GM23338 (cell line): ENCODE measurements around the gene TTLL9.

Source experiments
- EZH2 ChIP-seq: fragments of 200-600 bp; sonication (generic); IDR thresholded peaks from one replicate; pipeline ENCODE4 v1.8.0; 2017; ENCODE audit warnings: antibody characterized with exemption, mild to moderate bottlenecking, low read depth; ENCODE audit not compliant: unreplicated experiment
- EZH2phosphoT487 ChIP-seq: fragments of 200-600 bp; sonication (generic); IDR thresholded peaks from one replicate; pipeline ENCODE4 v1.8.1; 2018; ENCODE audit warnings: antibody characterized with exemption; ENCODE audit not compliant: unreplicated experiment
- POLR2AphosphoS5 ChIP-seq: IDR thresholded peaks from 2 replicates; pipeline ENCODE4 v1.6.1; 2016; ENCODE audit warnings: antibody characterized with exemption, low read depth
- TF ChIP-seq, protein P1 (sequence below), 2 experiments: fragments of 200-600 bp in 1 of 2; sonication (generic) in 1 of 2; conservative IDR thresholded peaks; 2 replicates each; pipeline versions ENCODE4 v1.5.1 to v1.6.1; 2016 to 2017; ENCODE audit warnings: antibody characterized with exemption in 2 of 2, low read depth in 2 of 2, mild to moderate bottlenecking in 2 of 2, moderate library complexity in 1 of 2
- TF ChIP-seq, protein P2 (sequence below): IDR thresholded peaks from one replicate; pipeline ENCODE4 v1.6.1; 2018; ENCODE audit warnings: antibody characterized with exemption; ENCODE audit not compliant: unreplicated experiment
- TF ChIP-seq, protein P3 (sequence below): fragments of 250-450 bp; sonication (Bioruptor Pico); IDR thresholded peaks from 2 replicates; pipeline ENCODE4 v1.5.0; 2020; ENCODE audit warnings: mild to moderate bottlenecking, moderate library complexity

DNA sequence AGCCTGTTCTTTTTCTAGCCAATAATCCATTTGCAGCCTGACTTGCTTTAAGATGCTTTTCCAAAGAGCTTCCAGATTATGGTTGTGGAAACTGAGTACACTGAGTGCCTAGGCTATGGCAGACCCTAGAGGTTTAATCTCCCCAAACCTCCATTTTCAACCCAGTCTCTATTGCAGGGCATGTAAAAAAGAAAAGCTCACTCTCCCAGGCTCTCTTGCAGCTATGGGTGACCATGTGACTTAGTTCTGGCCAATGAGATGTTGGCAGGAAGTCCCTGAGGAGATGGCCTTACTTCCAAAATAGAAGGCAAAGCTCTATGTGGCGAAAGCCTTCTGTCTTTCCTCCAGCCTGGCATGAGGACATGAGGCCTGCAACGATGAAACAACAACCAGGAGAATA, 77.6 kb downstream of the TTLL9 start:
- TF ChIP-seq, protein P1, sequence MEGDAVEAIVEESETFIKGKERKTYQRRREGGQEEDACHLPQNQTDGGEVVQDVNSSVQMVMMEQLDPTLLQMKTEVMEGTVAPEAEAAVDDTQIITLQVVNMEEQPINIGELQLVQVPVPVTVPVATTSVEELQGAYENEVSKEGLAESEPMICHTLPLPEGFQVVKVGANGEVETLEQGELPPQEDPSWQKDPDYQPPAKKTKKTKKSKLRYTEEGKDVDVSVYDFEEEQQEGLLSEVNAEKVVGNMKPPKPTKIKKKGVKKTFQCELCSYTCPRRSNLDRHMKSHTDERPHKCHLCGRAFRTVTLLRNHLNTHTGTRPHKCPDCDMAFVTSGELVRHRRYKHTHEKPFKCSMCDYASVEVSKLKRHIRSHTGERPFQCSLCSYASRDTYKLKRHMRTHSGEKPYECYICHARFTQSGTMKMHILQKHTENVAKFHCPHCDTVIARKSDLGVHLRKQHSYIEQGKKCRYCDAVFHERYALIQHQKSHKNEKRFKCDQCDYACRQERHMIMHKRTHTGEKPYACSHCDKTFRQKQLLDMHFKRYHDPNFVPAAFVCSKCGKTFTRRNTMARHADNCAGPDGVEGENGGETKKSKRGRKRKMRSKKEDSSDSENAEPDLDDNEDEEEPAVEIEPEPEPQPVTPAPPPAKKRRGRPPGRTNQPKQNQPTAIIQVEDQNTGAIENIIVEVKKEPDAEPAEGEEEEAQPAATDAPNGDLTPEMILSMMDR (conservative IDR thresholded peaks at IDR 0.05; ENCODE audit: low read depth in 2 of 2) = no peak
- TF ChIP-seq, protein P2, sequence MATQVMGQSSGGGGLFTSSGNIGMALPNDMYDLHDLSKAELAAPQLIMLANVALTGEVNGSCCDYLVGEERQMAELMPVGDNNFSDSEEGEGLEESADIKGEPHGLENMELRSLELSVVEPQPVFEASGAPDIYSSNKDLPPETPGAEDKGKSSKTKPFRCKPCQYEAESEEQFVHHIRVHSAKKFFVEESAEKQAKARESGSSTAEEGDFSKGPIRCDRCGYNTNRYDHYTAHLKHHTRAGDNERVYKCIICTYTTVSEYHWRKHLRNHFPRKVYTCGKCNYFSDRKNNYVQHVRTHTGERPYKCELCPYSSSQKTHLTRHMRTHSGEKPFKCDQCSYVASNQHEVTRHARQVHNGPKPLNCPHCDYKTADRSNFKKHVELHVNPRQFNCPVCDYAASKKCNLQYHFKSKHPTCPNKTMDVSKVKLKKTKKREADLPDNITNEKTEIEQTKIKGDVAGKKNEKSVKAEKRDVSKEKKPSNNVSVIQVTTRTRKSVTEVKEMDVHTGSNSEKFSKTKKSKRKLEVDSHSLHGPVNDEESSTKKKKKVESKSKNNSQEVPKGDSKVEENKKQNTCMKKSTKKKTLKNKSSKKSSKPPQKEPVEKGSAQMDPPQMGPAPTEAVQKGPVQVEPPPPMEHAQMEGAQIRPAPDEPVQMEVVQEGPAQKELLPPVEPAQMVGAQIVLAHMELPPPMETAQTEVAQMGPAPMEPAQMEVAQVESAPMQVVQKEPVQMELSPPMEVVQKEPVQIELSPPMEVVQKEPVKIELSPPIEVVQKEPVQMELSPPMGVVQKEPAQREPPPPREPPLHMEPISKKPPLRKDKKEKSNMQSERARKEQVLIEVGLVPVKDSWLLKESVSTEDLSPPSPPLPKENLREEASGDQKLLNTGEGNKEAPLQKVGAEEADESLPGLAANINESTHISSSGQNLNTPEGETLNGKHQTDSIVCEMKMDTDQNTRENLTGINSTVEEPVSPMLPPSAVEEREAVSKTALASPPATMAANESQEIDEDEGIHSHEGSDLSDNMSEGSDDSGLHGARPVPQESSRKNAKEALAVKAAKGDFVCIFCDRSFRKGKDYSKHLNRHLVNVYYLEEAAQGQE = no peak
- TF ChIP-seq EZH2 (no peak), POLR2AphosphoS5 (no peak), EZH2phosphoT487 (no peak)
- TF ChIP-seq, protein P3, sequence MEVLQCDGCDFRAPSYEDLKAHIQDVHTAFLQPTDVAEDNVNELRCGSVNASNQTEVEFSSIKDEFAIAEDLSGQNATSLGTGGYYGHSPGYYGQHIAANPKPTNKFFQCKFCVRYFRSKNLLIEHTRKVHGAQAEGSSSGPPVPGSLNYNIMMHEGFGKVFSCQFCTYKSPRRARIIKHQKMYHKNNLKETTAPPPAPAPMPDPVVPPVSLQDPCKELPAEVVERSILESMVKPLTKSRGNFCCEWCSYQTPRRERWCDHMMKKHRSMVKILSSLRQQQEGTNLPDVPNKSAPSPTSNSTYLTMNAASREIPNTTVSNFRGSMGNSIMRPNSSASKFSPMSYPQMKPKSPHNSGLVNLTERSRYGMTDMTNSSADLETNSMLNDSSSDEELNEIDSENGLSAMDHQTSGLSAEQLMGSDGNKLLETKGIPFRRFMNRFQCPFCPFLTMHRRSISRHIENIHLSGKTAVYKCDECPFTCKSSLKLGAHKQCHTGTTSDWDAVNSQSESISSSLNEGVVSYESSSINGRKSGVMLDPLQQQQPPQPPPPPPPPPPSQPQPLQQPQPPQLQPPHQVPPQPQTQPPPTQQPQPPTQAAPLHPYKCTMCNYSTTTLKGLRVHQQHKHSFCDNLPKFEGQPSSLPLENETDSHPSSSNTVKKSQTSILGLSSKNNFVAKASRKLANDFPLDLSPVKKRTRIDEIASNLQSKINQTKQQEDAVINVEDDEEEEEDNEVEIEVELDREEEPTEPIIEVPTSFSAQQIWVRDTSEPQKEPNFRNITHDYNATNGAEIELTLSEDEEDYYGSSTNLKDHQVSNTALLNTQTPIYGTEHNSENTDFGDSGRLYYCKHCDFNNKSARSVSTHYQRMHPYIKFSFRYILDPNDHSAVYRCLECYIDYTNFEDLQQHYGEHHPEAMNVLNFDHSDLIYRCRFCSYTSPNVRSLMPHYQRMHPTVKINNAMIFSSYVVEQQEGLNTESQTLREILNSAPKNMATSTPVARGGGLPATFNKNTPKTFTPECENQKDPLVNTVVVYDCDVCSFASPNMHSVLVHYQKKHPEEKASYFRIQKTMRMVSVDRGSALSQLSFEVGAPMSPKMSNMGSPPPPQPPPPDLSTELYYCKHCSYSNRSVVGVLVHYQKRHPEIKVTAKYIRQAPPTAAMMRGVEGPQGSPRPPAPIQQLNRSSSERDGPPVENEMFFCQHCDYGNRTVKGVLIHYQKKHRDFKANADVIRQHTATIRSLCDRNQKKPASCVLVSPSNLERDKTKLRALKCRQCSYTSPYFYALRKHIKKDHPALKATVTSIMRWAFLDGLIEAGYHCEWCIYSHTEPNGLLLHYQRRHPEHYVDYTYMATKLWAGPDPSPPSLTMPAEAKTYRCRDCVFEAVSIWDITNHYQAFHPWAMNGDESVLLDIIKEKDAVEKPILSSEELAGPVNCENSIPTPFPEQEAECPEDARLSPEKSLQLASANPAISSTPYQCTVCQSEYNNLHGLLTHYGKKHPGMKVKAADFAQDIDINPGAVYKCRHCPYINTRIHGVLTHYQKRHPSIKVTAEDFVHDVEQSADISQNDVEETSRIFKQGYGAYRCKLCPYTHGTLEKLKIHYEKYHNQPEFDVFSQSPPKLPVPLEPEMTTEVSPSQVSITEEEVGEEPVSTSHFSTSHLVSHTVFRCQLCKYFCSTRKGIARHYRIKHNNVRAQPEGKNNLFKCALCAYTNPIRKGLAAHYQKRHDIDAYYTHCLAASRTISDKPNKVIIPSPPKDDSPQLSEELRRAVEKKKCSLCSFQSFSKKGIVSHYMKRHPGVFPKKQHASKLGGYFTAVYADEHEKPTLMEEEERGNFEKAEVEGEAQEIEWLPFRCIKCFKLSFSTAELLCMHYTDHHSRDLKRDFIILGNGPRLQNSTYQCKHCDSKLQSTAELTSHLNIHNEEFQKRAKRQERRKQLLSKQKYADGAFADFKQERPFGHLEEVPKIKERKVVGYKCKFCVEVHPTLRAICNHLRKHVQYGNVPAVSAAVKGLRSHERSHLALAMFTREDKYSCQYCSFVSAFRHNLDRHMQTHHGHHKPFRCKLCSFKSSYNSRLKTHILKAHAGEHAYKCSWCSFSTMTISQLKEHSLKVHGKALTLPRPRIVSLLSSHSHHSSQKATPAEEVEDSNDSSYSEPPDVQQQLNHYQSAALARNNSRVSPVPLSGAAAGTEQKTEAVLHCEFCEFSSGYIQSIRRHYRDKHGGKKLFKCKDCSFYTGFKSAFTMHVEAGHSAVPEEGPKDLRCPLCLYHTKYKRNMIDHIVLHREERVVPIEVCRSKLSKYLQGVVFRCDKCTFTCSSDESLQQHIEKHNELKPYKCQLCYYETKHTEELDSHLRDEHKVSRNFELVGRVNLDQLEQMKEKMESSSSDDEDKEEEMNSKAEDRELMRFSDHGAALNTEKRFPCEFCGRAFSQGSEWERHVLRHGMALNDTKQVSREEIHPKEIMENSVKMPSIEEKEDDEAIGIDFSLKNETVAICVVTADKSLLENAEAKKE (CRISPR knock-in tag) = no peak
